CD4-positive, alpha-beta T cell treated with Interleukin-17A for 1 hour (primary cell): ENCODE data around the gene MED22.
"Not testable (repeated sequence)": the region's sequence is repeated elsewhere in the genome, so short reads cannot be mapped to it uniquely, and the experiment has no call there.

Experiments
- DNase-seq: peaks from one replicate; pipeline ENCODE4 v3.0.0-alpha.2; 2020

MED22 gene

DNA sequence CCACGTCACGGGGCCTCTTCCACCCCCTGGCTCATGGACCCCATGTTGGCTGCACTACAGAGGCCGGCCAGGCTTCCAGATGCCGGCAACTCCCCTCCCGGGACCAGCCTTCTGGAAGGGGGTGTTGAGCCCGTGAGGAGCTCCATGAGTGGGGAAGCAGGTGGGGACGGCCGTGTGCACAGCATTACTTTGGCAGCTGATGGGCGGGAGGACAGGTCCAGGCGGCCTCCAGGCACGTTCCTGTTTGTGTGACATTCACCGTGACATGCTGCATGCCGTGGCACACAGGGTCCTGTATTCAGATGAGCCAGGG lies 43.8 kb downstream of the MED22 start:
- no peak for DNase-seq

DNA sequence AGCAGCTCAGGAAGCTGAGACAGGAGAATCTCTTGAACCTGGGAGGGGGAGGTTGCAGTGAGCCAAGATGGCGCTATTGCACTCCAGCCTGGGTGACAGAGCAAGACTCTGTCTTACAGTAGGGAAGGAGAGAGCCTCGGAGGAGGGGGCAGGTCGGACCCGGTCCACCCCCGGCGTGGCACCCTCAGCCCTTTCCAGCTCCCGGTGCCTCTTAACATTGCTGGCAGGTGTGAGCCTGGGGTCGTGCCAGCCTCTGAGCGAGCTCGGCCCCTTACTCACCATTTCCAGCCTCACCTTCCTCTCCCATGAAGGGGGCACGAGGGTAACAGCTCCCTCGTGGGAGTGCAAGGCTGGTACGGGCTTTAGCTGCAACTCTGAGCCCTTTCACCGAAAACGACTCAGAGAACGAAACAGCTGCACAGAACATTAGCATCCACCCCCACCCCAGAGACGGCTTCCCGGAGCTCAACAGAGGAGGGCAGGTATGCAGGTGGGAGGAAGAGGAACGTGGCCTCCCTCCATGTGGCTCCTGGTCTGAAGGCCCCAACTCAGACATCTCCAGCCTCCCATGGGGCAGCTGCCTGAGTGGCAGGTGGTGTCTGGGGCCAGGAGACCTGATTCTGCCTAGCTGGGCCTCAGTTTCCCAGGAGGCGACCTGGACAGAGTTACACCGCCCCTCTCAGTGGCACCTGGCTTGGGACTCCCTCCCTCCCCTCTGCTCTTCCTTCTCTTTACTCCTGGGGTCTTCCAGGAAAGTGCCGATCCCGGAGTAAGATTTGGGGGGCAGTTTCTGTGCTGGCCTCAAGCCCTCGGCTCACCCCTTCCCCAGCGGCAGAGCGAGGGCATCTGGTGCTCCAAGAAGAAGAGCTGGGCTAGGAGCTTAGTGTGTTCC lies 44.4 kb downstream of the MED22 start:
- no peak for DNase-seq

DNA sequence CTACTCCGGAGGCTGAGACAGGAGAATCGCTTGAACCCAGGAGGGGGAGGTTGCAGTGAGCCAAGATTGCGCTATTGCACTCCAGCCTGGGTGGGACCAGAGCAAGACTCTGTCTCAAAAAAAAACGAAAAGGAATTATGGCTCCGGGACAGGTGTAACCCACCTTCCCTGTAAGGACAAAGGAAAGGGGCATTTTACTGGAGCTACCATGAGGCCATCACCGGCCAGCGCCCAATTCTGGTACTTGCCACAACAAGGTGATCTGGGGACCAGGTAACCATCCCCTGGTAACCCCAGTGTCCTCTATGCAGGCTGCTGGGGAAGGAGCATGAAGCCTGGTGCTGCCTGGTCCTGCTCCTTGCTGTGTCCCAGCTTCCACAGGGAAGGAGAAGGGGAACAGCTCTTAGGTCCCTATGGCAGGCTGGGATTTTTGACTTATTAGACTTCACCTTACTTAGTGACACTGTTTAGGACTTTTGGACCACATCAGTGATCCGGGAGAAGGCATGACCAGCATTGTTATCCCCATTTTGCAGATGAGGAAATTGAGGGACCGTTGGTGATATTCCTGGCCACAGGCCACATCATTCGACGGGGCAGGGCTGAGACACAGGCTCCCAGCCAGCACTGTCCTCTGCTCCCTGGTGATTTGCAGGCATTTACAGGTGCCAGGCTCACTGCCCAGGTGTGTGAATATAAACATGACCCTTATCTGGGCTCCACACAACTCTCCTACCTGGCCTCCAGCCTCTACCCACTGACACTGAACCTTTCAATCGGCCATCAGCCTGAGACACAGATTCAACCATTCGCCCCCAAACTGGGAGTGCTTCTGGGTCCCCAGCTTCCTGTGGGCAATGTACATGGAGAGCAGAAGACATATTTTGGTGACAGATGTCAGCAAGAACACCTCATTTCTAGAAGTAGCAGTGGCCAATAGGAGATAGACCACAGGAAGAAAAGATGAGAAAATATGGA lies 46.4 kb downstream of the MED22 start:
- no peak for DNase-seq

DNA sequence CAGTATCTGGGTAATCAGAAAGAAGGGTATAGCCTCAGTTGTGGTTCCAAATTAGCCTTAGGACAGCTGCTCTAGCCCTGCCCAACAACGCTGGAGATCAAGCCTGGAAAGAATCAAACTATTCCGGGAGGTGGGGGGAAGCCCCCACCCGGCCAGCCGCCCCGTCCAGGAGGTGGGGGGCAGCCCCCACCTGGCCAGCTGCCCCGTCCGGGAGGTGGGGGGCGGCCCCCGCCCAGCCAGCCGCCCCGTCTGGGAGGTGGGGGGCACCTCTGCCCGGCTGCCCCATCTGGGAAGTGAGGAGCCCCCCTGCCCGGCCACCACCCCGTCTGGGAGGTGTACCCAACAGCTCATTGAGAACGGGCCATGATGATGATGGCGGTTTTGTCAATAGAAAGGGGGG lies 47.9 kb downstream of the MED22 start:
- not testable (repeated sequence) for DNase-seq

GRCh38 chr9:133294257-133294656 lies 53.7 kb downstream of the MED22 start:
- no peak for DNase-seq

DNA sequence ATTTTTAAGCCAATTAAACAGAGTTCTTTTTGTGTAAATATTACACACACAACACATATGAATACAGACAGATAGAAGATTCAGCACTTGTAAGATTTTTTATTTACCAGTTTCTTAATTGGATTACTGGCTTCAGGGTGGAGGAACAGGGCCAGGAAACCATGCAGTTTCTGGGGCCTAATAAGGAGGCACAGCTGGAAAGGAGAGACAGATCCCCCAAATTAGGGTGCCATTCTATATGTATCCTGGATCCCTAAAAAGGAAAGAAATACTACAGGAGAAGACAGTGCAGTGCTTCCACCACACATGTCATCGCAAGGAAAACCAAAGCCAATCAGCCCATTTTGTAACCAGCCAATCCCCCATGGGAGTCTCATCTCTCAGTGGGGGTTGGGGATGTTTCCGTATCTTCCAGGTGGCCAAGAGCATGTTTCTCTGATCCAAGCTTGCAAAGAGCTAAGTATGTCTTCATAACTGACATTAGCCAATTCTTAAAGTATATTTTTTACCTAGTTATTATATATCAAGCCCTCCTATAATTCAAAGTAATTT lies 57.1 kb downstream of the MED22 start:
- DNase-seq: no peak
